ENCODE data around the gene EVI2A.

DNA sequence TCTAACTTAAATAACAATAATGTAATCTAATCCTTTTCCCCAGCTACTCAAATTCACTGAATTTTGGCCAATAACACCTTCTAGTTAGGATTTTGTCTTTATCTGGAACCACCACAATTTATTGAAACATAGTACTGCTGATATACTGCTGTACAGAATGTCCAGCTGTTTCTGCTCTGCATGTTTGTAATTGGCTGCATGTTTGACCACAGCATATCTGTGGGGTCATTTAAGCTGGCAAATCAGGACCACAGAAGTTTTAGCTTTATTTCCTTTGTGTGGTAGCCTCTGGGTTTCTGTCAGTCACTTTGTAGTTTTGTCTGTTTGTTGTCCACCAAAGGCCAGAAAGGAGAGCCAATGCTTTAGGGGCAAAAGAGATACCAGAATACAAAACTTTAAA, 47.8 kb upstream of the EVI2A start:
- TF ChIP-seq CTCF (conservative IDR thresholded peaks at IDR 0.05 in 1 of 2, IDR thresholded peaks at IDR 0.05 in 1 of 2; ENCODE audit: low read depth in 1 of 2, low read length in 2 of 2) (no peak), EZH2 (IDR thresholded peaks at IDR 0.05; ENCODE audit: low read length, missing control alignments) (no peak)

Measured in fibroblast of lung (primary cell).